ENCODE results near the gene TMEM129.

DNA sequence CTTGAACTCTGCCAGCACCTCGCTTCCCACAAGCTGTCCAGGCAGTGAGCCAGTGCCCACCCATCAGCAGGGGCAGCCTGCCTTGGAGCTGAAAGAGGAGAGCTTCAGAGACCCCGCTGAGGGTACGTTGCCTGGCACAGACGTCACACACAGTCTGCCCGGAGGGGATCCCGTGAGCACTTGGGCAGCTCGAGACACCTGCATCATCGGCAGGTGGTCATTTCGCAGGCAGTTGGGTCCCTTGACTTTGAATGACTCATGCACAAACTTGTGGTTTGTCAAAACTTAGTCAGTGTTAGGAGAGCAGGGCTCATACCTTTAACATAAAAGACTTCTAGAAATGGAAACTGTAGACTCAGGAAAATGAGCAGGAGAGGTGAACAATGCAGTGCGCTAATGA is 10.1 kb upstream of the TMEM129 start:
- TF ChIP-seq, protein P1, sequence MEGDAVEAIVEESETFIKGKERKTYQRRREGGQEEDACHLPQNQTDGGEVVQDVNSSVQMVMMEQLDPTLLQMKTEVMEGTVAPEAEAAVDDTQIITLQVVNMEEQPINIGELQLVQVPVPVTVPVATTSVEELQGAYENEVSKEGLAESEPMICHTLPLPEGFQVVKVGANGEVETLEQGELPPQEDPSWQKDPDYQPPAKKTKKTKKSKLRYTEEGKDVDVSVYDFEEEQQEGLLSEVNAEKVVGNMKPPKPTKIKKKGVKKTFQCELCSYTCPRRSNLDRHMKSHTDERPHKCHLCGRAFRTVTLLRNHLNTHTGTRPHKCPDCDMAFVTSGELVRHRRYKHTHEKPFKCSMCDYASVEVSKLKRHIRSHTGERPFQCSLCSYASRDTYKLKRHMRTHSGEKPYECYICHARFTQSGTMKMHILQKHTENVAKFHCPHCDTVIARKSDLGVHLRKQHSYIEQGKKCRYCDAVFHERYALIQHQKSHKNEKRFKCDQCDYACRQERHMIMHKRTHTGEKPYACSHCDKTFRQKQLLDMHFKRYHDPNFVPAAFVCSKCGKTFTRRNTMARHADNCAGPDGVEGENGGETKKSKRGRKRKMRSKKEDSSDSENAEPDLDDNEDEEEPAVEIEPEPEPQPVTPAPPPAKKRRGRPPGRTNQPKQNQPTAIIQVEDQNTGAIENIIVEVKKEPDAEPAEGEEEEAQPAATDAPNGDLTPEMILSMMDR (conservative IDR thresholded peaks at IDR 0.05; ENCODE audit: low read depth in 2 of 2): no peak
- TF ChIP-seq EZH2 (IDR thresholded peaks at IDR 0.05; ENCODE audit: low read depth, unreplicated experiment) (no peak), EZH2phosphoT487 (IDR thresholded peaks at IDR 0.05; ENCODE audit: unreplicated experiment) (no peak), POLR2AphosphoS5 (IDR thresholded peaks at IDR 0.05; ENCODE audit: low read depth) (no peak), ZNF114 (CRISPR knock-in tag; IDR thresholded peaks at IDR 0.05) (no peak), STAT1 (IDR thresholded peaks at IDR 0.05; ENCODE audit: unreplicated experiment) (no peak)
- TF ChIP-seq, protein P2, sequence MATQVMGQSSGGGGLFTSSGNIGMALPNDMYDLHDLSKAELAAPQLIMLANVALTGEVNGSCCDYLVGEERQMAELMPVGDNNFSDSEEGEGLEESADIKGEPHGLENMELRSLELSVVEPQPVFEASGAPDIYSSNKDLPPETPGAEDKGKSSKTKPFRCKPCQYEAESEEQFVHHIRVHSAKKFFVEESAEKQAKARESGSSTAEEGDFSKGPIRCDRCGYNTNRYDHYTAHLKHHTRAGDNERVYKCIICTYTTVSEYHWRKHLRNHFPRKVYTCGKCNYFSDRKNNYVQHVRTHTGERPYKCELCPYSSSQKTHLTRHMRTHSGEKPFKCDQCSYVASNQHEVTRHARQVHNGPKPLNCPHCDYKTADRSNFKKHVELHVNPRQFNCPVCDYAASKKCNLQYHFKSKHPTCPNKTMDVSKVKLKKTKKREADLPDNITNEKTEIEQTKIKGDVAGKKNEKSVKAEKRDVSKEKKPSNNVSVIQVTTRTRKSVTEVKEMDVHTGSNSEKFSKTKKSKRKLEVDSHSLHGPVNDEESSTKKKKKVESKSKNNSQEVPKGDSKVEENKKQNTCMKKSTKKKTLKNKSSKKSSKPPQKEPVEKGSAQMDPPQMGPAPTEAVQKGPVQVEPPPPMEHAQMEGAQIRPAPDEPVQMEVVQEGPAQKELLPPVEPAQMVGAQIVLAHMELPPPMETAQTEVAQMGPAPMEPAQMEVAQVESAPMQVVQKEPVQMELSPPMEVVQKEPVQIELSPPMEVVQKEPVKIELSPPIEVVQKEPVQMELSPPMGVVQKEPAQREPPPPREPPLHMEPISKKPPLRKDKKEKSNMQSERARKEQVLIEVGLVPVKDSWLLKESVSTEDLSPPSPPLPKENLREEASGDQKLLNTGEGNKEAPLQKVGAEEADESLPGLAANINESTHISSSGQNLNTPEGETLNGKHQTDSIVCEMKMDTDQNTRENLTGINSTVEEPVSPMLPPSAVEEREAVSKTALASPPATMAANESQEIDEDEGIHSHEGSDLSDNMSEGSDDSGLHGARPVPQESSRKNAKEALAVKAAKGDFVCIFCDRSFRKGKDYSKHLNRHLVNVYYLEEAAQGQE (IDR thresholded peaks at IDR 0.05; ENCODE audit: unreplicated experiment): no peak
- TF ChIP-seq, protein P3, sequence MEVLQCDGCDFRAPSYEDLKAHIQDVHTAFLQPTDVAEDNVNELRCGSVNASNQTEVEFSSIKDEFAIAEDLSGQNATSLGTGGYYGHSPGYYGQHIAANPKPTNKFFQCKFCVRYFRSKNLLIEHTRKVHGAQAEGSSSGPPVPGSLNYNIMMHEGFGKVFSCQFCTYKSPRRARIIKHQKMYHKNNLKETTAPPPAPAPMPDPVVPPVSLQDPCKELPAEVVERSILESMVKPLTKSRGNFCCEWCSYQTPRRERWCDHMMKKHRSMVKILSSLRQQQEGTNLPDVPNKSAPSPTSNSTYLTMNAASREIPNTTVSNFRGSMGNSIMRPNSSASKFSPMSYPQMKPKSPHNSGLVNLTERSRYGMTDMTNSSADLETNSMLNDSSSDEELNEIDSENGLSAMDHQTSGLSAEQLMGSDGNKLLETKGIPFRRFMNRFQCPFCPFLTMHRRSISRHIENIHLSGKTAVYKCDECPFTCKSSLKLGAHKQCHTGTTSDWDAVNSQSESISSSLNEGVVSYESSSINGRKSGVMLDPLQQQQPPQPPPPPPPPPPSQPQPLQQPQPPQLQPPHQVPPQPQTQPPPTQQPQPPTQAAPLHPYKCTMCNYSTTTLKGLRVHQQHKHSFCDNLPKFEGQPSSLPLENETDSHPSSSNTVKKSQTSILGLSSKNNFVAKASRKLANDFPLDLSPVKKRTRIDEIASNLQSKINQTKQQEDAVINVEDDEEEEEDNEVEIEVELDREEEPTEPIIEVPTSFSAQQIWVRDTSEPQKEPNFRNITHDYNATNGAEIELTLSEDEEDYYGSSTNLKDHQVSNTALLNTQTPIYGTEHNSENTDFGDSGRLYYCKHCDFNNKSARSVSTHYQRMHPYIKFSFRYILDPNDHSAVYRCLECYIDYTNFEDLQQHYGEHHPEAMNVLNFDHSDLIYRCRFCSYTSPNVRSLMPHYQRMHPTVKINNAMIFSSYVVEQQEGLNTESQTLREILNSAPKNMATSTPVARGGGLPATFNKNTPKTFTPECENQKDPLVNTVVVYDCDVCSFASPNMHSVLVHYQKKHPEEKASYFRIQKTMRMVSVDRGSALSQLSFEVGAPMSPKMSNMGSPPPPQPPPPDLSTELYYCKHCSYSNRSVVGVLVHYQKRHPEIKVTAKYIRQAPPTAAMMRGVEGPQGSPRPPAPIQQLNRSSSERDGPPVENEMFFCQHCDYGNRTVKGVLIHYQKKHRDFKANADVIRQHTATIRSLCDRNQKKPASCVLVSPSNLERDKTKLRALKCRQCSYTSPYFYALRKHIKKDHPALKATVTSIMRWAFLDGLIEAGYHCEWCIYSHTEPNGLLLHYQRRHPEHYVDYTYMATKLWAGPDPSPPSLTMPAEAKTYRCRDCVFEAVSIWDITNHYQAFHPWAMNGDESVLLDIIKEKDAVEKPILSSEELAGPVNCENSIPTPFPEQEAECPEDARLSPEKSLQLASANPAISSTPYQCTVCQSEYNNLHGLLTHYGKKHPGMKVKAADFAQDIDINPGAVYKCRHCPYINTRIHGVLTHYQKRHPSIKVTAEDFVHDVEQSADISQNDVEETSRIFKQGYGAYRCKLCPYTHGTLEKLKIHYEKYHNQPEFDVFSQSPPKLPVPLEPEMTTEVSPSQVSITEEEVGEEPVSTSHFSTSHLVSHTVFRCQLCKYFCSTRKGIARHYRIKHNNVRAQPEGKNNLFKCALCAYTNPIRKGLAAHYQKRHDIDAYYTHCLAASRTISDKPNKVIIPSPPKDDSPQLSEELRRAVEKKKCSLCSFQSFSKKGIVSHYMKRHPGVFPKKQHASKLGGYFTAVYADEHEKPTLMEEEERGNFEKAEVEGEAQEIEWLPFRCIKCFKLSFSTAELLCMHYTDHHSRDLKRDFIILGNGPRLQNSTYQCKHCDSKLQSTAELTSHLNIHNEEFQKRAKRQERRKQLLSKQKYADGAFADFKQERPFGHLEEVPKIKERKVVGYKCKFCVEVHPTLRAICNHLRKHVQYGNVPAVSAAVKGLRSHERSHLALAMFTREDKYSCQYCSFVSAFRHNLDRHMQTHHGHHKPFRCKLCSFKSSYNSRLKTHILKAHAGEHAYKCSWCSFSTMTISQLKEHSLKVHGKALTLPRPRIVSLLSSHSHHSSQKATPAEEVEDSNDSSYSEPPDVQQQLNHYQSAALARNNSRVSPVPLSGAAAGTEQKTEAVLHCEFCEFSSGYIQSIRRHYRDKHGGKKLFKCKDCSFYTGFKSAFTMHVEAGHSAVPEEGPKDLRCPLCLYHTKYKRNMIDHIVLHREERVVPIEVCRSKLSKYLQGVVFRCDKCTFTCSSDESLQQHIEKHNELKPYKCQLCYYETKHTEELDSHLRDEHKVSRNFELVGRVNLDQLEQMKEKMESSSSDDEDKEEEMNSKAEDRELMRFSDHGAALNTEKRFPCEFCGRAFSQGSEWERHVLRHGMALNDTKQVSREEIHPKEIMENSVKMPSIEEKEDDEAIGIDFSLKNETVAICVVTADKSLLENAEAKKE (CRISPR knock-in tag; IDR thresholded peaks at IDR 0.05): no peak

Data from GM23338 (cell line).